GM06990 (cell line): ENCODE measurements around the gene SV2C.

Experiments used
- DNase-seq: peaks from one replicate; pipeline ENCODE4 v3.0.0-alpha.2; 2011; ENCODE audit not compliant: insufficient read length; ENCODE audit errors: extremely low read depth
- H3K27me3 ChIP-seq: replicated peaks from 2 replicates; pipeline ENCODE4 v1.6.0; 2011; ENCODE audit warnings: low read length; ENCODE audit not compliant: control insufficient read depth, insufficient read depth
- H3K36me3 ChIP-seq: 2 replicates; pipeline ENCODE4 v1.5.1; 2011; ENCODE audit warnings: low read length; ENCODE audit not compliant: control insufficient read depth, insufficient read depth
- H3K4me3 ChIP-seq: replicated peaks from 2 replicates; pipeline ENCODE4 v1.5.1; 2011; ENCODE audit warnings: low read depth, mild to moderate bottlenecking, control low read depth, low read length
- CTCF ChIP-seq: IDR thresholded peaks from 2 replicates; pipeline ENCODE4 v1.5.1; 2011; ENCODE audit warnings: low read length, control low read depth, mild to moderate bottlenecking, inconsistent platforms; ENCODE audit not compliant: insufficient read depth, poor library complexity, severe bottlenecking

Gene SV2C

GRCh38 chr5:76402251-76402885, 319.2 kb downstream of the SV2C start:
- Histone ChIP-seq H3K36me3 (no peaks in the 10 kb centered on the region), H3K27me3 (no peaks in the 10 kb centered on the region), H3K4me3 (peak overlapping the region; percentile 84)
- peak; percentile 84 for DNase-seq
- peak; percentile 2 for TF ChIP-seq CTCF

- peak; percentile 72 for TF ChIP-seq CTCF
- DNase-seq, result peak; percentile 91
- peak within 1 kb of the TSS; percentile 84 for H3K4me3 ChIP-seq
- H3K36me3 ChIP-seq, result no peaks in the 10 kb centered on the region
- H3K27me3 ChIP-seq, result no peaks in the 10 kb centered on the region
Measured at GRCh38 chr5:76402886-76403765, 319.9 kb downstream of the SV2C start, which contains the start of gene IQGAP2. Gene IQGAP2 (plus strand): TSS chr5:76403285. CDS start chr5:76403546, 261 bp downstream.
